ENCODE data around the gene DYNC1LI1.

DYNC1LI1 gene

GRCh38 chr3:32597656-32598055 lies 27.0 kb upstream of the DYNC1LI1 start:
- H3K27ac ChIP-seq (ENCODE audit: low read depth, low read length) = no peak overlapping the region
- no peak overlapping the region for H3K9ac ChIP-seq (ENCODE audit: low read length)
- H3K27me3 ChIP-seq (ENCODE audit: control insufficient read depth in 1 of 2, insufficient read depth in 2 of 2, low read length in 2 of 2) = no peaks in the 10 kb centered on the region
- no peak overlapping the region for H3K4me3 ChIP-seq (ENCODE audit: low read depth in 1 of 2, low read length in 2 of 2)
- no peaks in the 10 kb centered on the region for H3K36me3 ChIP-seq (ENCODE audit: insufficient read depth, low read length)
- H3K9me3 ChIP-seq (ENCODE audit: low read length) = no peaks in the 10 kb centered on the region
- no peaks in the 10 kb centered on the region for H3K4me1 ChIP-seq (ENCODE audit: insufficient read depth, low read length)

DNA sequence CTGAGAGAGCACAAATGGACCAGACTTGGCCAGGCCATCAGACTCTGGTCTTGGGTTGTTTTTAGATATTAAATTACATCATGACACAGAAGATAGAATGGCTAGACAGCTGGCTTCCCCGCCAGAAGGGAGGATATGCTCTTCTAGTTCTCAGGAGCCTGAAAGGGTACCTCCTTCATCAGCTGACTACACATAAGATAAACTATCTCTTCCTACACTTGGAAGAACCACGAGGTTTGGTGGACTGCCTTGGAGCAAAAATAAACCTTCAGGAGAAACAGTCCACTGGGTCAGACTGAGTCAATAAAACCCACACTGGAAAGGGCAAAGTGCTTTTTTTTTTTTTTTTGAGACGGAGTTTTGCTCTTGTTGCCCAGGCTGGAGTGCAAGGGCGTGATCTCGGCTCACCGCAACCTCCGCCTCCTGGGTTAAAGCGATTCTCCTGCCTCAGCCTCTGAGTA lies 26.3 kb upstream of the DYNC1LI1 start:
- Histone ChIP-seq H3K9ac (ENCODE audit: low read length) (no peak overlapping the region), H3K27me3 (ENCODE audit: control insufficient read depth in 1 of 2, insufficient read depth in 2 of 2, low read length in 2 of 2) (no peaks in the 10 kb centered on the region), H3K27ac (ENCODE audit: low read depth, low read length) (no peak overlapping the region)

DNA sequence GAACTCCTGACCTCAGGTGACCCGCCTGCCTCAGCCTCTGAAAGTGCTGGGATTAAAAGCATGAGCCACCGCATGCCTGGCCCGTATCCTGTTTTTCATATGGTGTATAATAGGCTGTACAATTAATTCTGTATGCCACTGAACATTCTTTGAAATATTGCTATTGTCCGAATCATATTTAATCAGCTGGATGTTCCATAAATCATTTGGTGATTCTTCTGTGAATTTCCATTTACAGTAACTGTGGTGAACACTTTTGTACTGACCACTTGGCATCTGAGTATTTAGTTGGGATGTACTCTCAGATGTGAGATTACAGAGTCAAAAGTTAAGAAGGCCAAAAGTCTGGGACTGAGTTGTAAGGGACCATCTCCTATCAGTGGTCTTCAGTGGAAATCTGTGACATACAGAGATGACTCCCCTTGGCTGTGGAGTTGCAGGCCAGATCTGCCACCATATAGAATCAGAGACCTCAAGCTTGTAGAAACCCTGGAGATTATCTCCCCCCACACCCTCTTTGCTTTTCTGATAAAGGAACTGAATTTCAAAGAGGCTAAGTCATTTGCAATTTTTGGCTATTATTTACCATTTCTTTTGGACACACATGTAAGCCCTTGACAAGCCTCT lies 25.7 kb upstream of the DYNC1LI1 start:
- Histone ChIP-seq H3K27ac (ENCODE audit: low read depth, low read length) (no peak overlapping the region), H3K9ac (ENCODE audit: low read length) (no peak overlapping the region), H3K36me3 (ENCODE audit: insufficient read depth, low read length) (no peaks in the 10 kb centered on the region), H3K4me1 (ENCODE audit: insufficient read depth, low read length) (no peaks in the 10 kb centered on the region), H3K9me3 (ENCODE audit: low read length) (no peaks in the 10 kb centered on the region), H3K4me3 (ENCODE audit: low read depth in 1 of 2, low read length in 2 of 2) (no peak overlapping the region), H3K27me3 (ENCODE audit: control insufficient read depth in 1 of 2, insufficient read depth in 2 of 2, low read length in 2 of 2) (no peaks in the 10 kb centered on the region)

More for the DNA sequence above, 26.3 kb upstream of the DYNC1LI1 start:
- Histone ChIP-seq H3K9me3 (ENCODE audit: low read length) (no peaks in the 10 kb centered on the region), H3K36me3 (ENCODE audit: insufficient read depth, low read length) (no peaks in the 10 kb centered on the region), H3K4me1 (ENCODE audit: insufficient read depth, low read length) (no peaks in the 10 kb centered on the region), H3K4me3 (ENCODE audit: low read depth in 1 of 2, low read length in 2 of 2) (no peak overlapping the region)

GRCh38 chr3:32595323-32595722 lies 24.7 kb upstream of the DYNC1LI1 start:
- Histone ChIP-seq H3K4me1 (ENCODE audit: insufficient read depth, low read length) (no peaks in the 10 kb centered on the region), H3K9ac (ENCODE audit: low read length) (no peak overlapping the region), H3K36me3 (ENCODE audit: insufficient read depth, low read length) (no peaks in the 10 kb centered on the region), H3K4me3 (ENCODE audit: low read depth in 1 of 2, low read length in 2 of 2) (no peak overlapping the region), H3K27ac (ENCODE audit: low read depth, low read length) (no peak overlapping the region), H3K27me3 (ENCODE audit: control insufficient read depth in 1 of 2, insufficient read depth in 2 of 2, low read length in 2 of 2) (no peaks in the 10 kb centered on the region), H3K9me3 (ENCODE audit: low read length) (no peaks in the 10 kb centered on the region)

DNA sequence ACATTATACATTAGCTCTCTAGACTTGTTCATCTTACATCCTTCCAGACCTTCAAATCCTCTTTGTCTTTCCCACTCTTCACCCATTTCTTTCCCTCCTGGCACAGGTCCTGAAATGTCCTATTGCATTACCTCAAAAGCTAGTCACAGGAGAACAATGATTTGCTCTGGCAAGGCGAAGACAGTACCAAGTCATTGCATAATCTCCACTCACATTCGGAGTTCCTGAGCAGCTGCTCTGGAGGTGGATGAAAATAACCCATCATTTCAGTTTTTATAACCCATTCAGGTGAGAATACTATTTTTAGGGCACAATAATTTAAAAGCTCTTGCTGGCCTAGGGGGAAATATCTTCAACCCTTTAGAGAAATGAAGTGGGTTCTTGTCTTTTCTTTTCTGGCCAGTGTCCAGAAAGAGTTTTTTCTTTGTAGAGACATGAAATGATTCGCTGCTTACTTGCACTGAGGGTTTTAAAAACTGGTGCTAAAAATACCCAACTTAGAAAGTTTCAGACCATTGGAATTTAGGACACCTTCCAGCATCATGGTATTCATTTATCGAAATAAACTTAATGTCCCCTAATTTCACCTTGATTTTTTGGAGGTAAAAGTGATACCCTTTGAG lies 23.4 kb upstream of the DYNC1LI1 start:
- Histone ChIP-seq H3K4me1 (ENCODE audit: insufficient read depth, low read length) (no peaks in the 10 kb centered on the region), H3K9ac (ENCODE audit: low read length) (no peak overlapping the region), H3K27ac (ENCODE audit: low read depth, low read length) (no peak overlapping the region), H3K36me3 (ENCODE audit: insufficient read depth, low read length) (no peaks in the 10 kb centered on the region), H3K27me3 (ENCODE audit: control insufficient read depth in 1 of 2, insufficient read depth in 2 of 2, low read length in 2 of 2) (no peaks in the 10 kb centered on the region), H3K9me3 (ENCODE audit: low read length) (no peaks in the 10 kb centered on the region), H3K4me3 (ENCODE audit: low read depth in 1 of 2, low read length in 2 of 2) (no peak overlapping the region)

GRCh38 chr3:32592696-32593353 lies 22.2 kb upstream of the DYNC1LI1 start:
- Histone ChIP-seq H3K4me3 (ENCODE audit: low read depth in 1 of 2, low read length in 2 of 2) (no peak overlapping the region), H3K27me3 (ENCODE audit: control insufficient read depth in 1 of 2, insufficient read depth in 2 of 2, low read length in 2 of 2) (no peaks in the 10 kb centered on the region), H3K27ac (ENCODE audit: low read depth, low read length) (no peak overlapping the region), H3K4me1 (ENCODE audit: insufficient read depth, low read length) (no peaks in the 10 kb centered on the region), H3K36me3 (ENCODE audit: insufficient read depth, low read length) (no peaks in the 10 kb centered on the region), H3K9me3 (ENCODE audit: low read length) (no peaks in the 10 kb centered on the region), H3K9ac (ENCODE audit: low read length) (no peak overlapping the region)

GRCh38 chr3:32592011-32592410 lies 21.4 kb upstream of the DYNC1LI1 start:
- H3K27ac ChIP-seq (ENCODE audit: low read depth, low read length) = no peak overlapping the region

DNA sequence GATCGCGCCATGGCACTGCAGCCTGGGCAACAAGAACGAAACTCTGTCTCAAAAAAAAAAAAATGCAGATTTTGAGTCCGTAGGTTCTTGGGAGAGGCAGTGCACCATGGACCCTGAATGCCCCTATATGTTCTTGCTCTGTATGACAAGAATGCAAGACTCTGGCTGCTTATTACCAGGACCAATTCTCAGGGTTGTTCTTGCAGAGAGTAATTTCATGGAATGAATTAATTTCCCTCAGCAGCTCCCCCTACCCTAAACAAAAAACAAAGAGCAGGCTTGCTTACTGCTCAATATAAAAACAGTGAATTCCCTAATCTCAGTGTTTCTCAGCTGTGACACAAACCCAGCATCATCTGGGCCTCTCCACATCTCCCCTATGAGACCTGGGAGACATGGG lies 20.5 kb upstream of the DYNC1LI1 start:
- Histone ChIP-seq H3K36me3 (ENCODE audit: insufficient read depth, low read length) (no peaks in the 10 kb centered on the region), H3K4me1 (ENCODE audit: insufficient read depth, low read length) (no peaks in the 10 kb centered on the region), H3K9ac (ENCODE audit: low read length) (no peak overlapping the region), H3K9me3 (ENCODE audit: low read length) (no peaks in the 10 kb centered on the region), H3K27me3 (ENCODE audit: control insufficient read depth in 1 of 2, insufficient read depth in 2 of 2, low read length in 2 of 2) (no peaks in the 10 kb centered on the region), H3K27ac (ENCODE audit: low read depth, low read length) (no peak overlapping the region), H3K4me3 (ENCODE audit: low read depth in 1 of 2, low read length in 2 of 2) (no peak overlapping the region)

More at GRCh38 chr3:32592011-32592410, 21.4 kb upstream of the DYNC1LI1 start:
- Histone ChIP-seq H3K4me1 (ENCODE audit: insufficient read depth, low read length) (no peaks in the 10 kb centered on the region), H3K9ac (ENCODE audit: low read length) (no peak overlapping the region), H3K4me3 (ENCODE audit: low read depth in 1 of 2, low read length in 2 of 2) (no peak overlapping the region), H3K36me3 (ENCODE audit: insufficient read depth, low read length) (no peaks in the 10 kb centered on the region), H3K9me3 (ENCODE audit: low read length) (no peaks in the 10 kb centered on the region), H3K27me3 (ENCODE audit: control insufficient read depth in 1 of 2, insufficient read depth in 2 of 2, low read length in 2 of 2) (no peaks in the 10 kb centered on the region)

DNA sequence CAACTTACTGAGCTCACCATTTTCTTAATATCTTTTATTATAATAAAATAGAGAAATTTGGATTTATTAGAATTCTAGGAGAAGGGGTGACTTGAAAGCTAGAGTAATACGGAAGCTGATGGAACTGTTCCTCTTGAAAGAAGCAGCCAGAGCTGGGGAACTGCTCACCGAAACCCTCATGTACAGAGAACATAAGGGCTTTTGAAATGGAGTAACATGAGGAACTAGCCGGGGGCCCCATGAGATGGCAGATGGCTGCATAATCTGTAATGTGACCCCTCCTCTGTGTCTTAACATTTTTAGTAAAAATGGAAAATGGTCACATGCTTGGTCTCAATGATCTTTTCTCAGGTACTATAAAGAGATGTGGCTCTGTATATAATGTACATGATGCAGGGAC lies 15.7 kb upstream of the DYNC1LI1 start:
- Histone ChIP-seq H3K4me3 (ENCODE audit: low read depth in 1 of 2, low read length in 2 of 2) (no peak overlapping the region), H3K9me3 (ENCODE audit: low read length) (no peaks in the 10 kb centered on the region), H3K27ac (ENCODE audit: low read depth, low read length) (no peak overlapping the region), H3K27me3 (ENCODE audit: control insufficient read depth in 1 of 2, insufficient read depth in 2 of 2, low read length in 2 of 2) (no peaks in the 10 kb centered on the region), H3K9ac (ENCODE audit: low read length) (no peak overlapping the region), H3K36me3 (ENCODE audit: insufficient read depth, low read length) (no peaks in the 10 kb centered on the region), H3K4me1 (ENCODE audit: insufficient read depth, low read length) (no peaks in the 10 kb centered on the region)

DNA sequence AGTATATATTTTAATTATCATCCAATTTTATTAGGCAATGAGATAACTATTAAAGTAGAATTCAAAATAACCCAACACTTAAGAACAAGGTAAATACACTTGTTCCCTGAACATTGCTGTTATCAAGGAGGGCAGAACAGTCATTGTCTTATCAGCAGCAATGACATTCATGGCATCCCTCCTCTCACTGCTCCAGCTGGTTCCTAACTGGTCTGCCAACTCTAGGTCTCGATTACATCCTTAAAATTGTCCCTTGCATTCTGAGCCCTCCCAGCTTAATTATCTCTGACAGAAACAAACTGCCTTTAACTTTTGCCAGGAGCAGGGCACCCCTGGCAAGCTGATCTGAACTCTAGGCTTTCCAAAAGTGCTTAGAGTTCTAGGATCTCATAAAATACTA lies 14.0 kb upstream of the DYNC1LI1 start:
- Histone ChIP-seq H3K27me3 (ENCODE audit: control insufficient read depth in 1 of 2, insufficient read depth in 2 of 2, low read length in 2 of 2) (no peaks in the 10 kb centered on the region), H3K9ac (ENCODE audit: low read length) (no peak overlapping the region), H3K4me1 (ENCODE audit: insufficient read depth, low read length) (no peaks in the 10 kb centered on the region), H3K36me3 (ENCODE audit: insufficient read depth, low read length) (no peaks in the 10 kb centered on the region), H3K9me3 (ENCODE audit: low read length) (no peaks in the 10 kb centered on the region), H3K27ac (ENCODE audit: low read depth, low read length) (no peak overlapping the region), H3K4me3 (ENCODE audit: low read depth in 1 of 2, low read length in 2 of 2) (no peak overlapping the region)

- Histone ChIP-seq H3K9me3 (ENCODE audit: low read length) (no peaks in the 10 kb centered on the region), H3K9ac (ENCODE audit: low read length) (no peak overlapping the region), H3K36me3 (ENCODE audit: insufficient read depth, low read length) (no peaks in the 10 kb centered on the region), H3K27me3 (ENCODE audit: control insufficient read depth in 1 of 2, insufficient read depth in 2 of 2, low read length in 2 of 2) (no peaks in the 10 kb centered on the region), H3K4me3 (ENCODE audit: low read depth in 1 of 2, low read length in 2 of 2) (no peak overlapping the region), H3K4me1 (ENCODE audit: insufficient read depth, low read length) (no peaks in the 10 kb centered on the region), H3K27ac (ENCODE audit: low read depth, low read length) (no peak overlapping the region)
Observed at GRCh38 chr3:32583708-32584107, 13.1 kb upstream of the DYNC1LI1 start.
